A673 (cell line): Measurements from ENCODE around the gene PCDHB13. TPM values are rescaled to one million over a fixed set of nuclear protein-coding genes. Genes with fewer than 3 reads are reported as not detected.
"Not testable (repeated sequence)": the region's sequence is repeated elsewhere in the genome, so short reads cannot be mapped to it uniquely, and the experiment has no call there.

ENCODE experiments used
- BruUV-seq: library from RNA; stranded (reverse); fragments of 400-500 nt; replicated peaks from 2 replicates; lab custom pipeline; 2021; lab: Mats Ljungman, UMichigan
- CTCF ChIA-PET: fragments of 300-600 bp; sonication (Branson Sonifier 250); formaldehyde crosslinking; loops from one replicate; lab custom pipeline; 2022; ENCODE audit warnings: antibody characterized with exemption; lab: Charles Lee
- POLR2A ChIA-PET: fragments of 300-600 bp; sonication (Branson Sonifier 250); formaldehyde crosslinking; loops from one replicate; lab custom pipeline; 2022; ENCODE audit warnings: antibody characterized with exemption; ENCODE audit not compliant: low non-redundant PET; lab: Charles Lee
- DNase-seq: peaks from one replicate; pipeline ENCODE4 v3.0.0-alpha.2; 2015; ENCODE audit warnings: low spot score
- H3K27ac ChIP-seq: fragments of 200-600 bp; sonication (generic); 2 replicates; pipeline ENCODE4 v1.5.1; 2016; ENCODE audit warnings: mixed run types, low read depth, mild to moderate bottlenecking, mixed read lengths, antibody characterized with exemption, low read length; ENCODE audit not compliant: poor library complexity, severe bottlenecking
- H3K27me3 ChIP-seq: fragments of 200-600 bp; sonication (generic); replicated peaks from 2 replicates; pipeline ENCODE4 v1.6.1; 2017; ENCODE audit warnings: mixed run types, low read depth, mild to moderate bottlenecking, mixed read lengths, antibody characterized with exemption, low read length; ENCODE audit not compliant: insufficient read depth, poor library complexity
- H3K36me3 ChIP-seq: fragments of 200-600 bp; sonication (generic); 2 replicates; pipeline ENCODE4 v1.6.1; 2016; ENCODE audit warnings: mixed run types, mild to moderate bottlenecking, mixed read lengths, antibody characterized with exemption, low read length; ENCODE audit not compliant: insufficient read depth, poor library complexity, severe bottlenecking
- H3K4me1 ChIP-seq: fragments of 200-600 bp; sonication (generic); 2 replicates; pipeline ENCODE4 v1.6.1; 2017; ENCODE audit warnings: mixed run types, mild to moderate bottlenecking, mixed read lengths, antibody characterized with exemption, low read length; ENCODE audit not compliant: insufficient read depth, poor library complexity, severe bottlenecking
- H3K4me3 ChIP-seq: fragments of 200-600 bp; sonication (generic); 2 replicates; pipeline ENCODE4 v1.5.1; 2016; ENCODE audit warnings: low read depth, mixed run types, mild to moderate bottlenecking, mixed read lengths, low read length; ENCODE audit not compliant: poor library complexity, severe bottlenecking
- H3K9me3 ChIP-seq: fragments of 200-600 bp; sonication (generic); 2 replicates; pipeline ENCODE4 v1.6.1; 2016; ENCODE audit warnings: mixed run types, low read depth, mild to moderate bottlenecking, mixed read lengths, antibody characterized with exemption, low read length; ENCODE audit not compliant: poor library complexity, severe bottlenecking
- EZH2 ChIP-seq: fragments of 200-600 bp; sonication (generic); IDR thresholded peaks from 2 replicates; pipeline ENCODE4 v1.6.1; 2017; ENCODE audit warnings: borderline replicate concordance, low read depth, mild to moderate bottlenecking, mixed read lengths, antibody characterized with exemption, low read length; ENCODE audit not compliant: poor library complexity, severe bottlenecking
- intact Hi-C: fragments of 100-400 bp; cut with micrococcal nuclease; formaldehyde crosslinking; loops from one replicate; pipeline ENCODE4 v1.10.0; 2022; ENCODE audit not compliant: unreplicated experiment
- total RNA-seq: library from RNA; stranded (reverse); gene quantifications from 2 replicates; pipeline ENCODE4 v1.2.3, GENCODE V29; 2021
- TF ChIP-seq, protein P1 (sequence below): fragments of 300-800, 200-600 bp; sonication (generic); conservative IDR thresholded peaks from 2 replicates; pipeline ENCODE4 v1.5.1; 2017; ENCODE audit warnings: low read depth, mild to moderate bottlenecking, antibody characterized with exemption, low read length, moderate library complexity, mixed read lengths

The PCDHB13 gene
- total RNA-seq, 1 experiment from 2014 or later = 1.8 TPM

DNA sequence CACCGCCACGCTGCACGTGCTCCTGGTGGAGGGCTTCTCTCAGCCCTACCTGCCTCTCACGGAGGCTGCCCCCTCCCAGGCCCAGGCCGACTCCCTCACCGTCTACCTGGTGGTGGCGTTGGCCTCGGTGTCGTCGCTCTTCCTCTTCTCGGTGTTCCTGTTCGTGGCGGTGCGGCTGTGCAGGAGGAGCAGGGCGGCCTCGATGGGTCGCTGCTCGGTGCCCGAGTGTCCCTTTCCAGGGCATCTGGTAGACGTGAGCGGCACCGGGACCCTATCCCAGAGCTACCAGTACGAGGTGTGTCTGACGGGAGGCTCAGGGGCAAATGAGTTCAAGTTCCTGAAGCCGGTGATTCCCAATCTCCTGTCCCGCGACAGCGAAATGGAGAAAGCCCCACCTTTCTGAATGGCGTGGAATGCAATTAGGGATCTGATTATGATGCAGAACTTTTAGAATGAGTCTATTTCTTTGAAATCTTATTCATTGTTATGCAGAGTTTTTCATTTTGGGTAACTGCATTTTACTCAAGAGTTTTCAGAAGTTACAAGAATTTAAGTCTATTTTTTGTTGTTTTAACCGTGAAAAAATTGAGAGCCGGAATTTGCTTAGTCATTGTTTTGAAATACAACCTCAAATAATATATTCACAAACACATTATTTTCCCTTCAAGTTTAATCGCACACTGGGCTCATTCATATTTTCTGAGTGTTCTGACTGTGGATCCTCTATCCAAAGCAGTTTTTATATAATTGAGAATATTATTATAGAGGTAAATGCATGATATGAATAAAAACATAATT, 23.0 kb downstream of the PCDHB13 start:
- TF ChIP-seq EZH2 = no peak
- TF ChIP-seq, protein P1, sequence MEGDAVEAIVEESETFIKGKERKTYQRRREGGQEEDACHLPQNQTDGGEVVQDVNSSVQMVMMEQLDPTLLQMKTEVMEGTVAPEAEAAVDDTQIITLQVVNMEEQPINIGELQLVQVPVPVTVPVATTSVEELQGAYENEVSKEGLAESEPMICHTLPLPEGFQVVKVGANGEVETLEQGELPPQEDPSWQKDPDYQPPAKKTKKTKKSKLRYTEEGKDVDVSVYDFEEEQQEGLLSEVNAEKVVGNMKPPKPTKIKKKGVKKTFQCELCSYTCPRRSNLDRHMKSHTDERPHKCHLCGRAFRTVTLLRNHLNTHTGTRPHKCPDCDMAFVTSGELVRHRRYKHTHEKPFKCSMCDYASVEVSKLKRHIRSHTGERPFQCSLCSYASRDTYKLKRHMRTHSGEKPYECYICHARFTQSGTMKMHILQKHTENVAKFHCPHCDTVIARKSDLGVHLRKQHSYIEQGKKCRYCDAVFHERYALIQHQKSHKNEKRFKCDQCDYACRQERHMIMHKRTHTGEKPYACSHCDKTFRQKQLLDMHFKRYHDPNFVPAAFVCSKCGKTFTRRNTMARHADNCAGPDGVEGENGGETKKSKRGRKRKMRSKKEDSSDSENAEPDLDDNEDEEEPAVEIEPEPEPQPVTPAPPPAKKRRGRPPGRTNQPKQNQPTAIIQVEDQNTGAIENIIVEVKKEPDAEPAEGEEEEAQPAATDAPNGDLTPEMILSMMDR = no peak
- H3K4me3 ChIP-seq = no peak overlapping the region
- H3K27ac ChIP-seq = no peak overlapping the region
- BruUV-seq = no TSS peak
- H3K4me1 ChIP-seq = no peaks in the 10 kb centered on the region
- intact Hi-C loops = no loop called here
- H3K27me3 ChIP-seq = no peaks in the 10 kb centered on the region
- no peaks in the 10 kb centered on the region for H3K36me3 ChIP-seq
- DNase-seq = no peak
- ChIA-PET CTCF (no interaction called here), POLR2A (no interaction called here)
- H3K9me3 ChIP-seq = peaks cover 34% of the 10 kb centered on the region

GRCh38 chr5:141241496-141241895, 27.8 kb downstream of the PCDHB13 start:
- intact Hi-C loops = no loop called here
- no peaks in the 10 kb centered on the region for H3K27me3 ChIP-seq
- no peaks in the 10 kb centered on the region for H3K4me1 ChIP-seq
- ChIA-PET CTCF (no interaction called here), POLR2A (no interaction called here)
- no peak overlapping the region for H3K27ac ChIP-seq
- TF ChIP-seq EZH2 = no peak
- TF ChIP-seq, protein P1 = no peak
- H3K4me3 ChIP-seq = no peak overlapping the region
- peaks cover 49% of the 10 kb centered on the region for H3K9me3 ChIP-seq
- BruUV-seq = no TSS peak
- no peaks in the 10 kb centered on the region for H3K36me3 ChIP-seq
- DNase-seq = no peak

GRCh38 chr5:141245250-141245717, 31.6 kb downstream of the PCDHB13 start, which contains the start of gene PCDHB15:
Gene PCDHB15 (plus strand): TSS chr5:141245395. CDS start chr5:141245579, 184 bp downstream.
- H3K27me3 ChIP-seq = no peaks in the 10 kb centered on the region
- peaks cover 7% of the 10 kb centered on the region for H3K4me1 ChIP-seq
- POLR2A ChIA-PET = interaction anchor here (0.5 kb wide), 1 partner anchor 312 kb away, joined by 3 read pairs; no protein-coding TSS in a partner anchor
- no peak within 1 kb of the TSS for H3K4me3 ChIP-seq
- peaks cover 48% of the 10 kb centered on the region for H3K9me3 ChIP-seq
- intact Hi-C loops = no loop called here
- no TSS peak for BruUV-seq
- H3K36me3 ChIP-seq = no peaks in the 10 kb centered on the region
- CTCF ChIA-PET = interaction anchor here (0.6 to 1.6 kb wide), 5 partner anchors 22 to 319 kb away, joined by 3 to 8 read pairs (median 6); partner anchors contain the start of genes PCDHB14 and PCDHGB1
- peak; percentile 51 for DNase-seq
- no peak for TF ChIP-seq EZH2
- TF ChIP-seq, protein P1 = peak; percentile 51
- H3K27ac ChIP-seq = no peak within 1 kb of the TSS

DNA sequence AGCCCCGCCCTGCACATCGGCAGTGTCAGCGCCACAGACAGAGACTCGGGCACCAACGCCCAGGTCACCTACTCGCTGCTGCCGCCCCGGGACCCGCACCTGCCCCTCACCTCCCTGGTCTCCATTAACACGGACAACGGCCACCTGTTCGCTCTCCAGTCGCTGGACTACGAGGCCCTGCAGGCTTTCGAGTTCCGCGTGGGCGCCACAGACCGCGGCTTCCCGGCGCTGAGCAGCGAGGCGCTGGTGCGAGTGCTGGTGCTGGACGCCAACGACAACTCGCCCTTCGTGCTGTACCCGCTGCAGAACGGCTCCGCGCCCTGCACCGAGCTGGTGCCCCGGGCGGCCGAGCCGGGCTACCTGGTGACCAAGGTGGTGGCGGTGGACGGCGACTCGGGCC, 33.3 kb downstream of the PCDHB13 start:
- H3K9me3 ChIP-seq = peaks cover 65% of the 10 kb centered on the region
- H3K4me1 ChIP-seq, H3K4me3 ChIP-seq, DNase-seq, BruUV-seq, H3K27me3 ChIP-seq, H3K36me3 ChIP-seq, H3K27ac ChIP-seq, intact Hi-C loops, POLR2A ChIA-PET, CTCF ChIA-PET: not testable (repeated sequence)

- H3K4me1 ChIP-seq, POLR2A ChIA-PET, CTCF ChIA-PET, H3K27ac ChIP-seq, H3K36me3 ChIP-seq, H3K4me3 ChIP-seq, DNase-seq, intact Hi-C loops, H3K27me3 ChIP-seq, BruUV-seq: not testable (repeated sequence)
- peaks cover 70% of the 10 kb centered on the region for H3K9me3 ChIP-seq
These were observed 33.7 kb downstream of the PCDHB13 start for GRCh38 chr5:141247434-141247833.
